Memory B cell (primary cell): ENCODE results near the gene SEPHS2.

Source experiments
- ATAC-seq: fragments of 150-1000 bp; cut with Tn5 transposase; 2 replicates; pipeline ENCODE4 v1.10.0; 2021; ENCODE audit warnings: low read depth, mild to moderate bottlenecking, moderate library complexity
- DNase-seq, 2 donors: peaks; one replicate each; pipeline ENCODE4 v3.0.0; 2022; ENCODE audit warnings: low spot score in 2 of 2
- H3K27ac Mint-ChIP-seq: one replicate; pipeline ENCODE4 v1.8.0; 2022; ENCODE audit warnings: mild to moderate bottlenecking, moderate library complexity, mixed read lengths
- H3K27me3 Mint-ChIP-seq: one replicate; pipeline ENCODE4 v1.8.0; 2022; ENCODE audit warnings: mixed read lengths
- H3K36me3 Mint-ChIP-seq: one replicate; pipeline ENCODE4 v1.8.0; 2022; ENCODE audit warnings: mild to moderate bottlenecking, mixed read lengths
- H3K4me1 Mint-ChIP-seq: one replicate; pipeline ENCODE4 v1.8.0; 2022; ENCODE audit warnings: mixed read lengths
- H3K4me3 Mint-ChIP-seq: one replicate; pipeline ENCODE4 v1.8.0; 2022; ENCODE audit warnings: mild to moderate bottlenecking, moderate library complexity, mixed read lengths
- H3K9me3 Mint-ChIP-seq: one replicate; pipeline ENCODE4 v1.8.0; 2022; ENCODE audit warnings: mixed read lengths

Gene SEPHS2

GRCh38 chr16:30429678-30430427, 15.8 kb downstream of the SEPHS2 start, which contains the start of gene DCTPP1:
TSS of gene DCTPP1 (minus strand) at chr16:30430030. CDS start at chr16:30429980, 50 bp downstream.
- peak; percentile 84 to 94 for DNase-seq
- Mint-ChIP-seq H3K4me1 (peaks cover 22% of the 10 kb centered on the region), H3K9me3 (no peaks in the 10 kb centered on the region), H3K27me3 (no peaks in the 10 kb centered on the region), H3K36me3 (peaks cover 9% of the 10 kb centered on the region), H3K4me3 (no peak within 1 kb of the TSS), H3K27ac (no peak within 1 kb of the TSS)
- ATAC-seq, result peak; percentile 94

GRCh38 chr16:30429418-30429677, 16.3 kb downstream of the SEPHS2 start:
- Mint-ChIP-seq H3K4me1 (peaks cover 19% of the 10 kb centered on the region), H3K9me3 (no peaks in the 10 kb centered on the region), H3K27ac (no peak overlapping the region), H3K27me3 (no peaks in the 10 kb centered on the region), H3K4me3 (no peak overlapping the region), H3K36me3 (peaks cover 11% of the 10 kb centered on the region)
- DNase-seq (no peak), ATAC-seq (no peak)

GRCh38 chr16:30428055-30428454, 17.6 kb downstream of the SEPHS2 start:
- Mint-ChIP-seq H3K9me3 (no peaks in the 10 kb centered on the region), H3K4me1 (peaks cover 16% of the 10 kb centered on the region), H3K27ac (no peak overlapping the region), H3K36me3 (peaks cover 11% of the 10 kb centered on the region), H3K27me3 (no peaks in the 10 kb centered on the region), H3K4me3 (peak overlapping the region; percentile 6)
- no peak for DNase-seq
- ATAC-seq, result no peak

GRCh38 chr16:30421010-30421409, 24.7 kb downstream of the SEPHS2 start:
- H3K27me3 Mint-ChIP-seq, result no peaks in the 10 kb centered on the region
- peaks cover 12% of the 10 kb centered on the region for H3K4me1 Mint-ChIP-seq
- no peaks in the 10 kb centered on the region for H3K9me3 Mint-ChIP-seq
- no peak overlapping the region for H3K27ac Mint-ChIP-seq
- no peak overlapping the region for H3K4me3 Mint-ChIP-seq
- DNase-seq (no peak), ATAC-seq (no peak)
- H3K36me3 Mint-ChIP-seq, result peaks cover 19% of the 10 kb centered on the region

GRCh38 chr16:30418350-30419181, 27.1 kb downstream of the SEPHS2 start:
- Mint-ChIP-seq H3K9me3 (no peaks in the 10 kb centered on the region), H3K27ac (no peak overlapping the region), H3K4me3 (peak overlapping the region; percentile 78), H3K36me3 (peaks cover 14% of the 10 kb centered on the region), H3K4me1 (peaks cover 10% of the 10 kb centered on the region), H3K27me3 (no peaks in the 10 kb centered on the region)
- ATAC-seq, result no peak
- no peak for DNase-seq

- Mint-ChIP-seq H3K36me3 (peaks cover 14% of the 10 kb centered on the region), H3K4me1 (peaks cover 10% of the 10 kb centered on the region)
These were observed 27.9 kb downstream of the SEPHS2 start for GRCh38 chr16:30417529-30418349.

GRCh38 chr16:30416624-30417528, 28.8 kb downstream of the SEPHS2 start:
- H3K27me3 Mint-ChIP-seq, result no peaks in the 10 kb centered on the region
- ATAC-seq (no peak), DNase-seq (no peak)
- peaks cover 10% of the 10 kb centered on the region for H3K4me1 Mint-ChIP-seq
- peak overlapping the region; percentile 32 for H3K4me3 Mint-ChIP-seq
- no peak overlapping the region for H3K27ac Mint-ChIP-seq
- H3K36me3 Mint-ChIP-seq, result peaks cover 16% of the 10 kb centered on the region
- H3K9me3 Mint-ChIP-seq, result no peaks in the 10 kb centered on the region

More at GRCh38 chr16:30417529-30418349, 27.9 kb downstream of the SEPHS2 start:
- no peaks in the 10 kb centered on the region for H3K27me3 Mint-ChIP-seq
- ATAC-seq, result peak; percentile 91
- DNase-seq, result peak; percentile 80 to 84
- no peaks in the 10 kb centered on the region for H3K9me3 Mint-ChIP-seq
- no peak overlapping the region for H3K27ac Mint-ChIP-seq
- peak overlapping the region; percentile 78 for H3K4me3 Mint-ChIP-seq

GRCh38 chr16:30416047-30416603, 29.5 kb downstream of the SEPHS2 start:
- H3K27ac Mint-ChIP-seq, result no peak overlapping the region
- no peaks in the 10 kb centered on the region for H3K27me3 Mint-ChIP-seq
- DNase-seq, result no peak
- H3K9me3 Mint-ChIP-seq, result no peaks in the 10 kb centered on the region
- no peak overlapping the region for H3K4me3 Mint-ChIP-seq
- peaks cover 13% of the 10 kb centered on the region for H3K36me3 Mint-ChIP-seq
- no peak for ATAC-seq
- H3K4me1 Mint-ChIP-seq, result peaks cover 7% of the 10 kb centered on the region

- no peak for DNase-seq
- Mint-ChIP-seq H3K4me3 (no peak overlapping the region), H3K4me1 (peaks cover 6% of the 10 kb centered on the region), H3K27me3 (no peaks in the 10 kb centered on the region), H3K9me3 (no peaks in the 10 kb centered on the region), H3K27ac (no peak overlapping the region), H3K36me3 (peaks cover 5% of the 10 kb centered on the region)
- ATAC-seq, result no peak
These were observed 31.5 kb downstream of the SEPHS2 start for GRCh38 chr16:30414159-30414558.

GRCh38 chr16:30413112-30413806, 32.4 kb downstream of the SEPHS2 start:
- no peak for ATAC-seq
- no peak for DNase-seq
- Mint-ChIP-seq H3K27me3 (no peaks in the 10 kb centered on the region), H3K9me3 (no peaks in the 10 kb centered on the region), H3K36me3 (peaks cover 5% of the 10 kb centered on the region), H3K27ac (peak overlapping the region; percentile 16), H3K4me3 (no peak overlapping the region), H3K4me1 (peaks cover 13% of the 10 kb centered on the region)

GRCh38 chr16:30409125-30410060, 36.3 kb downstream of the SEPHS2 start:
- H3K4me1 Mint-ChIP-seq, result peaks cover 19% of the 10 kb centered on the region
- H3K9me3 Mint-ChIP-seq, result no peaks in the 10 kb centered on the region
- H3K4me3 Mint-ChIP-seq, result peak overlapping the region; percentile 29
- ATAC-seq (peak; percentile 67), DNase-seq (peak; percentile 94 to 95)
- no peaks in the 10 kb centered on the region for H3K27me3 Mint-ChIP-seq
- peaks cover 5% of the 10 kb centered on the region for H3K36me3 Mint-ChIP-seq
- no peak overlapping the region for H3K27ac Mint-ChIP-seq
